Parathyroid adenoma (tissue), 2 donors: ENCODE results near the gene HOXD4.

Source experiments
- H2AFZ ChIP-seq: fragments of 300-600 bp; sonication (generic); one replicate; pipeline ENCODE4 v1.7.0; 2017; ENCODE audit warnings: antibody characterized with exemption, mild to moderate bottlenecking
- H3K27ac ChIP-seq: fragments of 300-600 bp; sonication (generic); one replicate; pipeline ENCODE4 v1.7.0; 2017
- H3K27me3 ChIP-seq: fragments of 300-600 bp; sonication (generic); one replicate; pipeline ENCODE4 v1.7.0; 2017; ENCODE audit warnings: low read length; ENCODE audit not compliant: control insufficient read depth, insufficient read depth
- H3K36me3 ChIP-seq: fragments of 300-600 bp; sonication (generic); one replicate; pipeline ENCODE4 v1.7.0; 2017; ENCODE audit warnings: low read length; ENCODE audit not compliant: control insufficient read depth, insufficient read depth
- H3K4me1 ChIP-seq: fragments of 300-600 bp; sonication (generic); one replicate; pipeline ENCODE4 v1.7.0; 2017; ENCODE audit warnings: control low read depth
- H3K4me2 ChIP-seq: fragments of 300-600 bp; sonication (generic); one replicate; pipeline ENCODE4 v1.7.0; 2017; ENCODE audit warnings: low read length
- H3K4me3 ChIP-seq: fragments of 300-600 bp; sonication (generic); one replicate; pipeline ENCODE4 v1.7.0; 2017; ENCODE audit warnings: low read depth, low read length
- H3K79me2 ChIP-seq: fragments of 300-600 bp; sonication (generic); one replicate; pipeline ENCODE4 v1.7.0; 2017; ENCODE audit warnings: control low read depth
- H3K9ac ChIP-seq: fragments of 300-600 bp; sonication (generic); one replicate; pipeline ENCODE4 v1.7.0; 2017; ENCODE audit warnings: mild to moderate bottlenecking
- H3K9me3 ChIP-seq: fragments of 300-600 bp; sonication (generic); one replicate; pipeline ENCODE4 v1.7.0; 2017; ENCODE audit warnings: low read length; ENCODE audit not compliant: control insufficient read depth
- CTCF ChIP-seq: fragments of 300-600 bp; sonication (generic); IDR thresholded peaks from one replicate; pipeline ENCODE4 v1.7.0; 2017; ENCODE audit warnings: antibody characterized with exemption, mild to moderate bottlenecking
- donor health status: primary hyperparathyroidism.

Gene HOXD4

GRCh38 chr2:176128172-176128981 lies 23.0 kb upstream of the HOXD4 start:
- Histone ChIP-seq H3K9me3 (peaks cover 4% of the 10 kb centered on the region), H3K27me3 (peaks cover 20% of the 10 kb centered on the region), H3K36me3 (no peaks in the 10 kb centered on the region), H3K79me2 (no peaks in the 10 kb centered on the region), H3K27ac (no peak overlapping the region), H3K4me1 (no peaks in the 10 kb centered on the region), H3K9ac (no peak overlapping the region), H3K4me3 (peak overlapping the region; percentile 8), H3K4me2 (no peak overlapping the region), H2AFZ (peak overlapping the region; percentile 39)
- TF ChIP-seq CTCF: no peak

- no peaks in the 10 kb centered on the region for H3K79me2 ChIP-seq
- H3K27ac ChIP-seq: no peak within 1 kb of the TSS
- peak within 1 kb of the TSS; percentile 23 for H3K4me3 ChIP-seq
- peak within 1 kb of the TSS; percentile 14 for H2AFZ ChIP-seq
- TF ChIP-seq CTCF: no peak
- H3K9ac ChIP-seq: no peak within 1 kb of the TSS
- peaks cover 4% of the 10 kb centered on the region for H3K9me3 ChIP-seq
- H3K4me2 ChIP-seq: no peak within 1 kb of the TSS
- H3K36me3 ChIP-seq: no peaks in the 10 kb centered on the region
- H3K27me3 ChIP-seq: peaks cover 20% of the 10 kb centered on the region
- no peaks in the 10 kb centered on the region for H3K4me1 ChIP-seq
Observed at GRCh38 chr2:176128982-176129796, 22.2 kb upstream of the HOXD4 start, which contains the start of gene HOXD8. HOXD8 (plus strand) TSS chr2:176129705; CDS start chr2:176130367, 662 bp downstream.

GRCh38 chr2:176129813-176130146 lies 21.6 kb upstream of the HOXD4 start:
- no peaks in the 10 kb centered on the region for H3K4me1 ChIP-seq
- H3K27me3 ChIP-seq: peaks cover 20% of the 10 kb centered on the region
- no peak overlapping the region for H3K4me3 ChIP-seq
- no peak for TF ChIP-seq CTCF
- H3K27ac ChIP-seq: no peak overlapping the region
- no peak overlapping the region for H3K9ac ChIP-seq
- H3K36me3 ChIP-seq: no peaks in the 10 kb centered on the region
- peaks cover 4% of the 10 kb centered on the region for H3K9me3 ChIP-seq
- H3K79me2 ChIP-seq: no peaks in the 10 kb centered on the region
- no peak overlapping the region for H2AFZ ChIP-seq
- no peak overlapping the region for H3K4me2 ChIP-seq

GRCh38 chr2:176130147-176130956 lies 21.0 kb upstream of the HOXD4 start:
- Histone ChIP-seq H3K4me3 (peak overlapping the region; percentile 23), H2AFZ (no peak overlapping the region), H3K36me3 (no peaks in the 10 kb centered on the region), H3K9me3 (peaks cover 4% of the 10 kb centered on the region), H3K27me3 (peaks cover 18% of the 10 kb centered on the region), H3K9ac (no peak overlapping the region), H3K4me2 (no peak overlapping the region), H3K4me1 (no peaks in the 10 kb centered on the region), H3K79me2 (no peaks in the 10 kb centered on the region), H3K27ac (no peak overlapping the region)
- TF ChIP-seq CTCF: no peak
